PC-3 (cell line): ENCODE measurements around the gene MACROD2. TPM values are rescaled to one million over a fixed set of nuclear protein-coding genes. Genes with fewer than 3 reads are reported as not detected.

ENCODE experiments used
- ATAC-seq: fragments of 200-7000 bp; cut with Tn5 transposase; 2 replicates; pipeline ENCODE4 v1.9.1; 2020; ENCODE audit warnings: mild to moderate bottlenecking, moderate library complexity
- BruUV-seq: library from RNA; stranded (reverse); fragments of 400-500 nt; replicated peaks from 2 replicates; lab custom pipeline; 2021; lab: Mats Ljungman, UMichigan
- CTCF ChIA-PET: fragments of 300-600 bp; sonication (Branson Sonifier 250); formaldehyde crosslinking; loops from one replicate; lab custom pipeline; 2022; ENCODE audit warnings: antibody characterized with exemption; lab: Charles Lee
- POLR2A ChIA-PET: fragments of 300-600 bp; sonication (Branson Sonifier 250); formaldehyde crosslinking; loops from one replicate; lab custom pipeline; 2022; ENCODE audit warnings: antibody characterized with exemption; ENCODE audit not compliant: unreplicated experiment; lab: Charles Lee
- DNase-seq: peaks from one replicate; pipeline ENCODE4 v3.0.0-alpha.2; 2015
- H2AFZ ChIP-seq: fragments of 300-600 bp; sonication (generic); 2 replicates; pipeline ENCODE4 v1.6.0; 2016; ENCODE audit warnings: antibody characterized with exemption, low read length
- H3F3A ChIP-seq: fragments of 300-600 bp; sonication (generic); one replicate; pipeline ENCODE4 v1.6.0; 2017; ENCODE audit warnings: antibody characterized with exemption, low read length, control low read depth, mild to moderate bottlenecking; ENCODE audit not compliant: unreplicated experiment
- H3K27ac ChIP-seq: fragments of 300-600 bp; sonication (generic); 2 replicates; pipeline ENCODE4 v1.5.1; 2016; ENCODE audit warnings: mild to moderate bottlenecking, low read length
- H3K27me3 ChIP-seq: fragments of 300-600 bp; sonication (generic); 2 replicates; pipeline ENCODE4 v1.6.1; 2016; ENCODE audit warnings: low read length, mixed read lengths
- H3K36me3 ChIP-seq: fragments of 300-600 bp; sonication (generic); 2 replicates; pipeline ENCODE4 v1.6.1; 2016; ENCODE audit warnings: low read depth, mixed run types, low read length, mixed read lengths
- H3K4me1 ChIP-seq: fragments of 300-600 bp; sonication (generic); 2 replicates; pipeline ENCODE4 v1.5.1; 2016; ENCODE audit warnings: low read length; ENCODE audit not compliant: insufficient read depth
- H3K4me2 ChIP-seq: fragments of 300-600 bp; sonication (generic); 2 replicates; pipeline ENCODE4 v1.6.0; 2016; ENCODE audit warnings: low read length
- H3K4me3 ChIP-seq: fragments of 300-600 bp; sonication (generic); 2 replicates; pipeline ENCODE4 v1.5.1; 2016; ENCODE audit warnings: mild to moderate bottlenecking, low read length, mixed read lengths
- H3K79me2 ChIP-seq: fragments of 300-600 bp; sonication (generic); 2 replicates; pipeline ENCODE4 v1.6.1; 2017; ENCODE audit warnings: low read length, mixed read lengths
- H3K9ac ChIP-seq: fragments of 300-600 bp; sonication (generic); 2 replicates; pipeline ENCODE4 v1.6.0; 2016; ENCODE audit warnings: mild to moderate bottlenecking, low read length
- H3K9me2 ChIP-seq: fragments of 300-600 bp; sonication (generic); replicated peaks from 2 replicates; pipeline ENCODE4 v1.6.1; 2016; ENCODE audit warnings: mixed run types, low read length, mixed read lengths
- H3K9me3 ChIP-seq: fragments of 300-600 bp; sonication (generic); 2 replicates; pipeline ENCODE4 v1.6.1; 2016; ENCODE audit warnings: low read length, mixed read lengths
- H4K20me1 ChIP-seq: fragments of 300-600 bp; sonication (generic); 2 replicates; pipeline ENCODE4 v1.6.1; 2016; ENCODE audit warnings: low read length, mixed read lengths
- CTCF ChIP-seq: fragments of 300-600 bp; sonication (generic); conservative IDR thresholded peaks from 2 replicates; pipeline ENCODE4 v1.5.1; 2017; ENCODE audit warnings: antibody characterized with exemption, low read depth, mild to moderate bottlenecking, low read length
- EZH2 ChIP-seq: fragments of 300-600 bp; sonication (generic); IDR thresholded peaks from one replicate; pipeline ENCODE4 v1.6.1; 2017; ENCODE audit warnings: antibody characterized with exemption, mild to moderate bottlenecking, low read length; ENCODE audit not compliant: unreplicated experiment
- EZH2phosphoT487 ChIP-seq: fragments of 300-600 bp; sonication (generic); IDR thresholded peaks from 2 replicates; pipeline ENCODE4 v1.6.1; 2018; ENCODE audit warnings: mild to moderate bottlenecking, antibody characterized with exemption, low read length, borderline replicate concordance
- intact Hi-C: fragments of 100-400 bp; cut with micrococcal nuclease; formaldehyde crosslinking; loops from 2 replicates; pipeline ENCODE4 v1.9.0; 2023
- total RNA-seq: library from RNA; depleted of rRNA; stranded (reverse); fragments of >200 nt; gene quantifications from 2 replicates; pipeline ENCODE4 v1.2.3, GENCODE V29; 2014

Gene MACROD2
- total RNA-seq, 1 experiment from 2014 or later = 3.1 TPM

- H3K27ac ChIP-seq = no peak overlapping the region
- ChIA-PET POLR2A (no interaction called here), CTCF (no interaction called here)
- no peaks in the 10 kb centered on the region for H3K27me3 ChIP-seq
- ATAC-seq = no peak
- H3K79me2 ChIP-seq = no peaks in the 10 kb centered on the region
- H3K4me1 ChIP-seq = peaks cover 13% of the 10 kb centered on the region
- H2AFZ ChIP-seq = no peak overlapping the region
- BruUV-seq = no TSS peak
- DNase-seq = no peak
- intact Hi-C loops = no loop called here
- no peaks in the 10 kb centered on the region for H3F3A ChIP-seq
- TF ChIP-seq CTCF (no peak), EZH2 (no peak), EZH2phosphoT487 (no peak)
- no peaks in the 10 kb centered on the region for H3K9me3 ChIP-seq
- H4K20me1 ChIP-seq = no peaks in the 10 kb centered on the region
- H3K4me3 ChIP-seq = no peak overlapping the region
- no peaks in the 10 kb centered on the region for H3K36me3 ChIP-seq
- no peaks in the 10 kb centered on the region for H3K9me2 ChIP-seq
- no peak overlapping the region for H3K4me2 ChIP-seq
- no peak overlapping the region for H3K9ac ChIP-seq
Measured at GRCh38 chr20:14064333-14064732, 69.0 kb downstream of the MACROD2 start.

- Histone ChIP-seq H3K27ac (no peak overlapping the region), H3K27me3 (no peaks in the 10 kb centered on the region), H3K79me2 (no peaks in the 10 kb centered on the region), H3K9ac (no peak overlapping the region), H3K9me3 (no peaks in the 10 kb centered on the region), H3K4me1 (peaks cover 13% of the 10 kb centered on the region), H3K4me3 (no peak overlapping the region), H3K9me2 (no peaks in the 10 kb centered on the region), H3K36me3 (no peaks in the 10 kb centered on the region), H3F3A (no peaks in the 10 kb centered on the region), H4K20me1 (no peaks in the 10 kb centered on the region), H2AFZ (no peak overlapping the region), H3K4me2 (no peak overlapping the region)
- TF ChIP-seq EZH2phosphoT487 (no peak), EZH2 (no peak)
- POLR2A ChIA-PET = no interaction called here
- ATAC-seq (no peak), DNase-seq (no peak)
- CTCF ChIA-PET = no interaction called here
- intact Hi-C loops = no loop called here
- no TSS peak for BruUV-seq
Measured at GRCh38 chr20:14064921-14065320, 69.6 kb downstream of the MACROD2 start.

GRCh38 chr20:14065774-14066173 is 70.5 kb downstream of the MACROD2 start:
- H3K36me3 ChIP-seq = no peaks in the 10 kb centered on the region
- H3K9ac ChIP-seq = no peak overlapping the region
- no peak for ATAC-seq
- H3K4me1 ChIP-seq = peaks cover 13% of the 10 kb centered on the region
- H3K4me2 ChIP-seq = no peak overlapping the region
- H3K79me2 ChIP-seq = no peaks in the 10 kb centered on the region
- no peaks in the 10 kb centered on the region for H3F3A ChIP-seq
- no peak overlapping the region for H3K27ac ChIP-seq
- H3K27me3 ChIP-seq = no peaks in the 10 kb centered on the region
- CTCF ChIA-PET = no interaction called here
- no peaks in the 10 kb centered on the region for H4K20me1 ChIP-seq
- no peaks in the 10 kb centered on the region for H3K9me2 ChIP-seq
- no peaks in the 10 kb centered on the region for H3K9me3 ChIP-seq
- BruUV-seq = no TSS peak
- no peak overlapping the region for H3K4me3 ChIP-seq
- TF ChIP-seq CTCF = no peak
- intact Hi-C loops = no loop called here
- DNase-seq = no peak
- POLR2A ChIA-PET = no interaction called here
- no peak overlapping the region for H2AFZ ChIP-seq
